Hepatocyte (in vitro differentiated cells): ENCODE results near the gene KTI12. TPM values are rescaled to one million over a fixed set of nuclear protein-coding genes. Genes with fewer than 3 reads are reported as not detected.
A peak's percentile ranks its signal among the peaks of the same experiment; 100 is the strongest.
"Not testable (repeated sequence)": the region's sequence is repeated elsewhere in the genome, so short reads cannot be mapped to it uniquely, and the experiment has no call there.

Experiments used
- DNase-seq: peaks from one replicate; pipeline ENCODE4 v3.0.0-alpha.2; 2016; ENCODE audit warnings: low spot score
- H2AFZ ChIP-seq: fragments of 200-600 bp; sonication (generic); 2 replicates; pipeline ENCODE4 v1.6.0; 2016; ENCODE audit warnings: antibody characterized with exemption, mild to moderate bottlenecking
- H3K27ac ChIP-seq: fragments of 200-600 bp; sonication (generic); 2 replicates; pipeline ENCODE4 v1.5.1; 2016; ENCODE audit warnings: mild to moderate bottlenecking
- H3K27me3 ChIP-seq: fragments of 200-600 bp; sonication (generic); 2 replicates; pipeline ENCODE4 v1.6.1; 2016
- H3K36me3 ChIP-seq: fragments of 200-600 bp; sonication (generic); replicated peaks from 2 replicates; pipeline ENCODE4 v1.5.1; 2016; ENCODE audit warnings: low read depth; ENCODE audit not compliant: insufficient read depth
- H3K4me1 ChIP-seq: fragments of 200-600 bp; sonication (generic); 2 replicates; pipeline ENCODE4 v1.5.1; 2016; ENCODE audit warnings: mild to moderate bottlenecking, moderate library complexity; ENCODE audit not compliant: insufficient read depth
- H3K4me2 ChIP-seq: fragments of 200-600 bp; sonication (generic); 2 replicates; pipeline ENCODE4 v1.6.0; 2016
- H3K4me3 ChIP-seq: fragments of 200-600 bp; sonication (generic); 2 replicates; pipeline ENCODE4 v1.5.1; 2016; ENCODE audit warnings: mild to moderate bottlenecking
- H3K79me2 ChIP-seq: fragments of 200-600 bp; sonication (generic); 2 replicates; pipeline ENCODE4 v1.6.0; 2017; ENCODE audit warnings: mild to moderate bottlenecking
- H3K9me2 ChIP-seq: fragments of 200-600 bp; sonication (generic); replicated peaks from 2 replicates; pipeline ENCODE4 v1.6.0; 2017; ENCODE audit warnings: mild to moderate bottlenecking; ENCODE audit not compliant: insufficient read depth
- H3K9me3 ChIP-seq: fragments of 200-600 bp; sonication (generic); 2 replicates; pipeline ENCODE4 v1.5.1; 2016; ENCODE audit warnings: low read depth, mild to moderate bottlenecking
- H4K20me1 ChIP-seq: fragments of 200-600 bp; sonication (generic); 2 replicates; pipeline ENCODE4 v1.6.0; 2016; ENCODE audit warnings: mild to moderate bottlenecking; ENCODE audit not compliant: insufficient read depth, poor library complexity, severe bottlenecking
- EZH2 ChIP-seq: fragments of 200-600 bp; sonication (generic); IDR thresholded peaks from 2 replicates; pipeline ENCODE4 v1.6.1; 2016; ENCODE audit warnings: antibody characterized with exemption, mild to moderate bottlenecking, borderline replicate concordance
- EZH2phosphoT487 ChIP-seq: fragments of 200-600 bp; sonication (generic); IDR thresholded peaks from one replicate; pipeline ENCODE4 v1.6.1; 2018; ENCODE audit warnings: antibody characterized with exemption, mild to moderate bottlenecking, low read depth, moderate library complexity; ENCODE audit not compliant: unreplicated experiment, severe bottlenecking
- WGBS: methylation state at CpG from one replicate; pipeline ENCODE4 v1.1.6; 2016; ENCODE audit warnings: low lambda C conversion rate; ENCODE audit errors: missing lambda C conversion rate; 5-methylcytosine and 5-hydroxymethylcytosine counted together
- polyA plus RNA-seq: library from polyadenylated mRNA; unstranded; fragments of >200 nt; fragmentation: Nextera tagmentation; extraction: Ambion mirVana; gene quantifications from 2 replicates; pipeline ENCODE4 v1.2.1, GENCODE V29; 2016
- total RNA-seq: library from RNA; depleted of rRNA; stranded (reverse); fragments of >200 nt; gene quantifications from 2 replicates; pipeline ENCODE4 v1.2.3, GENCODE V29; 2014
- TF ChIP-seq, protein P1 (sequence below): fragments of 200-600 bp; sonication (generic); IDR thresholded peaks from 2 replicates; pipeline ENCODE4 v1.5.1; 2016; ENCODE audit warnings: antibody characterized with exemption, mild to moderate bottlenecking; ENCODE audit not compliant: poor library complexity

KTI12 gene, protein sequence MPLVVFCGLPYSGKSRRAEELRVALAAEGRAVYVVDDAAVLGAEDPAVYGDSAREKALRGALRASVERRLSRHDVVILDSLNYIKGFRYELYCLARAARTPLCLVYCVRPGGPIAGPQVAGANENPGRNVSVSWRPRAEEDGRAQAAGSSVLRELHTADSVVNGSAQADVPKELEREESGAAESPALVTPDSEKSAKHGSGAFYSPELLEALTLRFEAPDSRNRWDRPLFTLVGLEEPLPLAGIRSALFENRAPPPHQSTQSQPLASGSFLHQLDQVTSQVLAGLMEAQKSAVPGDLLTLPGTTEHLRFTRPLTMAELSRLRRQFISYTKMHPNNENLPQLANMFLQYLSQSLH
- total RNA-seq (9.6 and 14.8 TPM in 2 replicates), polyA plus RNA-seq (10.4 and 11.4 TPM in 2 replicates)

DNA sequence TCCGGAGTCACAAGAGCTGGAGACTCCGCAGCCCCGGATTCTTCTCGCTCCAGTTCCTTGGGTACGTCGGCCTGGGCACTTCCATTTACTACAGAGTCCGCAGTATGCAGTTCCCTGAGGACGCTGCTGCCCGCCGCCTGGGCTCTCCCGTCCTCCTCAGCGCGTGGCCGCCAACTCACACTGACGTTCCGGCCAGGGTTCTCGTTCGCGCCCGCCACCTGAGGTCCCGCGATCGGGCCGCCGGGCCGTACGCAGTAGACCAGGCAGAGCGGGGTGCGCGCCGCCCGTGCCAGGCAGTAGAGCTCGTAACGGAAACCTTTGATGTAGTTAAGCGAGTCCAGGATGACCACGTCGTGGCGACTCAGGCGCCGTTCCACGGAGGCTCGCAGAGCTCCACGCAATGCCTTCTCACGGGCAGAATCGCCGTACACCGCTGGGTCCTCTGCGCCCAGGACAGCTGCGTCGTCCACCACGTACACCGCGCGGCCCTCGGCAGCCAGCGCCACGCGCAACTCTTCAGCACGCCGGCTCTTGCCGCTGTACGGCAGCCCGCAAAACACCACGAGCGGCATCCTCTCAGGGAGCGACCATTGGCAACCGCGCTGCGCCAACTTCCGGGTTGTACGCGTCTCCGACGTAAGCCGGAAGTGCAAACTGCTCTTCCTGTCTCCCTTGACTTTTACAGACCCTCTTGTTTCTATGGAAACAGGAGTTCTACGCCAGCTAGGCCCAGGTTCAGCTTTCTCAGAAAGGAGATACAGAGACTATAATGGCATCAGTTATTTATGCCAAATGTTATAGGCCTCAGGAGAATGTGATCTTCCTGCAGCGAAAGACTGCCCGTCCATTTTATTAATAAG, at the start of gene KTI12:
Gene KTI12, minus strand, starts transcription at position 621 of the 860 bp plus-strand sequence. Its CDS starts 49 bp downstream, at position 572.
- TF ChIP-seq, protein P1, sequence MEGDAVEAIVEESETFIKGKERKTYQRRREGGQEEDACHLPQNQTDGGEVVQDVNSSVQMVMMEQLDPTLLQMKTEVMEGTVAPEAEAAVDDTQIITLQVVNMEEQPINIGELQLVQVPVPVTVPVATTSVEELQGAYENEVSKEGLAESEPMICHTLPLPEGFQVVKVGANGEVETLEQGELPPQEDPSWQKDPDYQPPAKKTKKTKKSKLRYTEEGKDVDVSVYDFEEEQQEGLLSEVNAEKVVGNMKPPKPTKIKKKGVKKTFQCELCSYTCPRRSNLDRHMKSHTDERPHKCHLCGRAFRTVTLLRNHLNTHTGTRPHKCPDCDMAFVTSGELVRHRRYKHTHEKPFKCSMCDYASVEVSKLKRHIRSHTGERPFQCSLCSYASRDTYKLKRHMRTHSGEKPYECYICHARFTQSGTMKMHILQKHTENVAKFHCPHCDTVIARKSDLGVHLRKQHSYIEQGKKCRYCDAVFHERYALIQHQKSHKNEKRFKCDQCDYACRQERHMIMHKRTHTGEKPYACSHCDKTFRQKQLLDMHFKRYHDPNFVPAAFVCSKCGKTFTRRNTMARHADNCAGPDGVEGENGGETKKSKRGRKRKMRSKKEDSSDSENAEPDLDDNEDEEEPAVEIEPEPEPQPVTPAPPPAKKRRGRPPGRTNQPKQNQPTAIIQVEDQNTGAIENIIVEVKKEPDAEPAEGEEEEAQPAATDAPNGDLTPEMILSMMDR: no peak
- TF ChIP-seq EZH2phosphoT487: no peak
- no peak for TF ChIP-seq EZH2
- peaks cover 13% of the 10 kb centered on the region for H4K20me1 ChIP-seq
- no peaks in the 10 kb centered on the region for H3K9me2 ChIP-seq
- peaks cover 34% of the 10 kb centered on the region for H3K4me1 ChIP-seq
- H3K27ac ChIP-seq: peak within 1 kb of the TSS; percentile 95
- H2AFZ ChIP-seq: peak within 1 kb of the TSS; percentile 88
- H3K9me3 ChIP-seq: no peaks in the 10 kb centered on the region
- peak within 1 kb of the TSS; percentile 95 for H3K4me2 ChIP-seq
- DNase-seq: peak; percentile 94
- H3K4me3 ChIP-seq: peak within 1 kb of the TSS; percentile 54
- 3% methylated on average over 77 of the region's 78 CpGs for WGBS
- H3K79me2 ChIP-seq: peaks cover 34% of the 10 kb centered on the region
- no peaks in the 10 kb centered on the region for H3K36me3 ChIP-seq
- H3K27me3 ChIP-seq: no peaks in the 10 kb centered on the region

DNA sequence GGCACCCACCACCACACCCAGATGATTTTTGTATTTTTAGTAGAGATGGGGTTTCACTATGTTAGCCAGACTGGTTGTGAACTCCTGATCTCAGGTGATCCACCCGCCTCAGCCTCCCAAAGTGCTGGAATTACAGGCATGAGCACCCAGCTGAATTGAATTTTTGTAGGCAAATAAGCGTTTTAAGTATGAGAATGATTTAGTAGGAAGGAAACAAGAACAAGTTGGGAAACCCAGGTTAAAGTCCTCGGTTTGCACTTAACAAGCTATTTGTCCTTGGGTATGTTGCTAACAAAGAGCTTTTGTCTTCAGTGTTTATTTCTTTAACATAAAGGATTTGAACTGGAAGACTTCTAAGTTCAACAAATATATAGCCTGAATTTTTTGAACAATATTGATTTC, 46.4 kb upstream of the KTI12 start:
- H4K20me1 ChIP-seq: no peaks in the 10 kb centered on the region
- 57% methylated on average over 3 of the region's 3 CpGs for WGBS
- no peaks in the 10 kb centered on the region for H3K4me1 ChIP-seq
- no peak overlapping the region for H3K4me3 ChIP-seq
- no peaks in the 10 kb centered on the region for H3K9me3 ChIP-seq
- TF ChIP-seq, protein P1: no peak
- TF ChIP-seq EZH2 (no peak), EZH2phosphoT487 (no peak)
- peak; percentile 21 for DNase-seq
- no peaks in the 10 kb centered on the region for H3K9me2 ChIP-seq
- H3K4me2 ChIP-seq: peak overlapping the region; percentile 49
- H3K27me3 ChIP-seq: no peaks in the 10 kb centered on the region
- H3K79me2 ChIP-seq: peaks cover 57% of the 10 kb centered on the region
- H2AFZ ChIP-seq: no peak overlapping the region
- H3K36me3 ChIP-seq: no peaks in the 10 kb centered on the region
- H3K27ac ChIP-seq: no peak overlapping the region

DNA sequence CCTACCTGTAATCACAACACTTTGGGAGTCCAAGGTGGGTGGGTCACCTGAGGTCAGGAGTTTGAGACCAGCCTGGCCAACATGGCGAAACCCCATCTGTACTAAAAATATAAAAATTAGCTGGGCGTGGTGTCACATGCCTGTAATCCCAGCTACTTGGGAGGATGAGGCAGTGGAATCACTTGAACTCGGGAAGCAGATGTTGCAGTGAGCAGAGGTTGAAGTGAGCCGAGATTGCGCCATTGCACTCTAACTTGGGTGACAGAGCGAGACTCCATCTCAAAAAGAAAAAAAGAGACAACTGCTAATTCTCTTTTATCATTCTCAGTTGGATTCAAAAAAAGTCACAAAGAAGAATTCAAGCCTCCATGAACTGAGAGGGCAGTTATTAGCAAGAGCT, 43.7 kb upstream of the KTI12 start:
- not testable (repeated sequence) for H3K4me1 ChIP-seq, H3K4me3 ChIP-seq, H3K9me3 ChIP-seq, H3K27ac ChIP-seq, H2AFZ ChIP-seq, H4K20me1 ChIP-seq, H3K27me3 ChIP-seq, H3K9me2 ChIP-seq, DNase-seq, H3K4me2 ChIP-seq, H3K36me3 ChIP-seq
- peaks cover 64% of the 10 kb centered on the region for H3K79me2 ChIP-seq
- 98% methylated on average over 6 of the region's 6 CpGs for WGBS

DNA sequence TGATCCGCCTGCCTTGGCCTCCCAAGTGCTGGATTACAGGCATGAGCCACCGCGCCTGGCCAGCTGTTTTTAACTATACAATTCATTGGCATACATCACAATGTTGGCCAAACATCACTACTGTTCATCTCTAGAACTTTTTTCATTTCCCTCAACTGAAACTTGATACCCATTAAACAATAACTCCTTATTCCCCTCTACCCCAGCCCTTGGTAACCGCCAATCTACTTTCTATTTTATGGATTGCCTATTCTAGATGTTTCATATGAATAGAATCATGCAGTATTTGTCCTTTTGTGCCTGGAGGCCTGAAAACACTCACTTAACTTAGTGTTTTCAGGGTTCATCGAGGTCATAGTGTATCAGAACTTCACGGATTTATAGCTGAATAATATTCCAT, 38.7 kb upstream of the KTI12 start:
- no peak overlapping the region for H3K27ac ChIP-seq
- peaks cover 16% of the 10 kb centered on the region for H4K20me1 ChIP-seq
- no peak overlapping the region for H3K4me3 ChIP-seq
- H3K9me3 ChIP-seq: no peaks in the 10 kb centered on the region
- TF ChIP-seq EZH2phosphoT487 (no peak), EZH2 (no peak)
- TF ChIP-seq, protein P1: no peak
- 83% methylated on average over 6 of the region's 6 CpGs for WGBS
- H3K79me2 ChIP-seq: peaks cover 82% of the 10 kb centered on the region
- DNase-seq: no peak
- H3K36me3 ChIP-seq: no peaks in the 10 kb centered on the region
- no peaks in the 10 kb centered on the region for H3K4me1 ChIP-seq
- H3K4me2 ChIP-seq: no peak overlapping the region
- H2AFZ ChIP-seq: no peak overlapping the region
- no peaks in the 10 kb centered on the region for H3K9me2 ChIP-seq
- no peaks in the 10 kb centered on the region for H3K27me3 ChIP-seq
